ENCODE results near the gene LIPT2. TPM values are rescaled to one million over a fixed set of nuclear protein-coding genes. Genes with fewer than 3 reads are reported as not detected.

The LIPT2 gene
- total RNA-seq, 6 experiments from 2014 or later = 0.63 to 2.0 (median 1.3) TPM

GRCh38 chr11:74480688-74481417 is 12.7 kb downstream of the LIPT2 start:
- H3K27me3 Mint-ChIP-seq (ENCODE audit: insufficient read depth) = peaks cover 16% of the 10 kb centered on the region
- TF ChIP-seq, protein P1, sequence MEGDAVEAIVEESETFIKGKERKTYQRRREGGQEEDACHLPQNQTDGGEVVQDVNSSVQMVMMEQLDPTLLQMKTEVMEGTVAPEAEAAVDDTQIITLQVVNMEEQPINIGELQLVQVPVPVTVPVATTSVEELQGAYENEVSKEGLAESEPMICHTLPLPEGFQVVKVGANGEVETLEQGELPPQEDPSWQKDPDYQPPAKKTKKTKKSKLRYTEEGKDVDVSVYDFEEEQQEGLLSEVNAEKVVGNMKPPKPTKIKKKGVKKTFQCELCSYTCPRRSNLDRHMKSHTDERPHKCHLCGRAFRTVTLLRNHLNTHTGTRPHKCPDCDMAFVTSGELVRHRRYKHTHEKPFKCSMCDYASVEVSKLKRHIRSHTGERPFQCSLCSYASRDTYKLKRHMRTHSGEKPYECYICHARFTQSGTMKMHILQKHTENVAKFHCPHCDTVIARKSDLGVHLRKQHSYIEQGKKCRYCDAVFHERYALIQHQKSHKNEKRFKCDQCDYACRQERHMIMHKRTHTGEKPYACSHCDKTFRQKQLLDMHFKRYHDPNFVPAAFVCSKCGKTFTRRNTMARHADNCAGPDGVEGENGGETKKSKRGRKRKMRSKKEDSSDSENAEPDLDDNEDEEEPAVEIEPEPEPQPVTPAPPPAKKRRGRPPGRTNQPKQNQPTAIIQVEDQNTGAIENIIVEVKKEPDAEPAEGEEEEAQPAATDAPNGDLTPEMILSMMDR (IDR thresholded peaks at IDR 0.05) = no peak
- H3K9me3 Mint-ChIP-seq = no peaks in the 10 kb centered on the region
- DNase-seq = no peak
- no peaks in the 10 kb centered on the region for H3K4me1 Mint-ChIP-seq (ENCODE audit: low read depth)
- no peak overlapping the region for H3K4me3 Mint-ChIP-seq
- no peaks in the 10 kb centered on the region for H3K36me3 Mint-ChIP-seq (ENCODE audit: low read depth)
- H3K27ac Mint-ChIP-seq = no peak overlapping the region

GRCh38 chr11:74479732-74480123 is 13.8 kb downstream of the LIPT2 start:
- peaks cover 20% of the 10 kb centered on the region for H3K27me3 Mint-ChIP-seq (ENCODE audit: insufficient read depth)
- no peaks in the 10 kb centered on the region for H3K9me3 Mint-ChIP-seq
- DNase-seq = no peak
- no peaks in the 10 kb centered on the region for H3K36me3 Mint-ChIP-seq (ENCODE audit: low read depth)
- TF ChIP-seq, protein P1 (IDR thresholded peaks at IDR 0.05) = no peak
- H3K4me1 Mint-ChIP-seq (ENCODE audit: low read depth) = no peaks in the 10 kb centered on the region
- no peak overlapping the region for H3K27ac Mint-ChIP-seq
- H3K4me3 Mint-ChIP-seq = no peak overlapping the region

DNA sequence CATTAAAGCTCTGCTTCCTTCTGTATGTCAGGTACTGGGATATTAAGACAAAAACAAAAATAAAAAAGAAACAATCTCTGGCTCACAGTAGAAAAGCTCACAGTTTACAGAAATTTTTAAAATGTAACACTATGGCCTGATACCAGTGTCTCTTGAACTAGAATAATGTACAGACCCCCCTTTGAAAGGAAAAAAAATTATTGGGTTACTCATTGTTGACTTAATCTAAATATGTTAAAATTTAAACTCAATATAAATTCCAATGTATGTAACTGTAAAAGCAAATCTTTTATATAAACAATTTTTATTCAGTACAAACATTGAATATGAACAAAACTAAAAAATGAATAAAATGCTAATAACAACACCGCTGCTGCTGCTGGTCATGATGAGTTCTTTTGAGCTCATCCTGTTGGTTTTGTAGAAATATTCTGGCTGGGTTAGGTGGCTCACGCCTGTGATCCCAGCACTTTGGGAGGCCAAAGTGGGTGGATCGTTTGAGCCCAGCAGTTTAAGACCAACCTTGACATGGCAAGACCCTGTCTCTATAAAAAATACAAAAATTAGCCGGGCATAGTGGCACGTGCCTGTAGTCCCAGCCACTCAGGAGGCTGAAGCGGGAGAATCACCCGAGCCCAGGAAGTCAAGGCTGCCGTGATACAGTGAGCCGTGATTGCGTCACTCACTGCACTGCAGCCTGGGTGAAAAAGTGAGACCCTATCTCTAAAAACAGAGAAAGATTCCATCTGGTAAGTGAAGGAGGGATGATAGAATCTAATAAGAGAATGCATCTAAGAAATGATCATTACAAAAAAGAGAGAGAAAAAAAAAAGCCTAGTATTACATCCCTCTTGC is 14.4 kb downstream of the LIPT2 start:
- peaks cover 24% of the 10 kb centered on the region for H3K27me3 Mint-ChIP-seq (ENCODE audit: insufficient read depth)
- DNase-seq = no peak
- H3K4me3 Mint-ChIP-seq = no peak overlapping the region
- H3K36me3 Mint-ChIP-seq (ENCODE audit: low read depth) = no peaks in the 10 kb centered on the region
- no peaks in the 10 kb centered on the region for H3K4me1 Mint-ChIP-seq (ENCODE audit: low read depth)
- H3K9me3 Mint-ChIP-seq = no peaks in the 10 kb centered on the region
- H3K27ac Mint-ChIP-seq = no peak overlapping the region
- TF ChIP-seq, protein P1 (IDR thresholded peaks at IDR 0.05) = no peak

DNA sequence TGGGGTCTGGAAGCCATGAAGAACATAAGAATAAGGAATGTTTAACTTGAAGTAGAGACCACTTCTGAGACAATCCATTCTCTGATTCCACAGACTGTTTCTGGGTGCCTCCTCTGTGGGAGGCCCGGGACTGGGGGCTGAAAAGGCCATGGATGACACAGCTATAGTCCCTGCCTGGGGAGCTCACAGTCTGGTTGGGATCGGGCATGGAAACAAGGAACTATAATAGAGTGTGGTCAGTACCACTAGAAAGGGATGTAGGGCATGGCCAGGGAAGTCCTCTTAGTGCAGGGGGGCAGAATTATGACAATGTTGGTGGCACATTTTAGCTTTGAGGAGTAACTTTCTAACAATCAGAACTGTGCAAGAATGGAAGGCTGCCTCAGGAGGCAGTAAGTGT is 17.0 kb downstream of the LIPT2 start:
- H3K4me3 Mint-ChIP-seq = no peak overlapping the region
- TF ChIP-seq, protein P1 (IDR thresholded peaks at IDR 0.05) = no peak
- H3K9me3 Mint-ChIP-seq = no peaks in the 10 kb centered on the region
- H3K4me1 Mint-ChIP-seq (ENCODE audit: low read depth) = peaks cover 4% of the 10 kb centered on the region; the same call in 1 of the 2 replicates
- no peaks in the 10 kb centered on the region for H3K36me3 Mint-ChIP-seq (ENCODE audit: low read depth)
- DNase-seq = no peak
- H3K27me3 Mint-ChIP-seq (ENCODE audit: insufficient read depth) = peaks cover 37% of the 10 kb centered on the region
- no peak overlapping the region for H3K27ac Mint-ChIP-seq

DNA sequence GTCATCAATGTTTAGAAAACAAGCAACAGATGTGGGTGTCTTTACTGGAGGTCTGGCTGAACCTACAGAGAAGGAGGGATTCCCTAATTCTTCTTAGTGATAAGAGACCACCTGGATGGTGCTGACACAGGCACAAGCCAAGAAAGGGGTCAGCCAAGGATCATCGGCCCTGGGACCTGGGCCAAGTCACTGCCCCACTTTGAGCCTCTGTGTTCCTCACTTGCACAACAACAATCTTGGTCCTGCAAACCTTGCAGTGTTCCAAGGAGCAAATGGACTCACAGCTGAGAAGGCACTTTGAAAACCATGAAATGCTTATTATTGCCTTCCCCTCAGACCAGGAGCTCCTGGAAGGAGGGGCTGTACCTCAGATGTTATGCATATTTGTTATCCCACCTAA is 19.2 kb downstream of the LIPT2 start:
- no peak for DNase-seq
- Mint-ChIP-seq H3K27me3 (ENCODE audit: insufficient read depth) (peaks cover 43% of the 10 kb centered on the region), H3K4me1 (ENCODE audit: low read depth) (peaks cover 4% of the 10 kb centered on the region; the same call in 1 of the 2 replicates), H3K4me3 (no peak overlapping the region), H3K27ac (no peak overlapping the region), H3K9me3 (no peaks in the 10 kb centered on the region), H3K36me3 (ENCODE audit: low read depth) (no peaks in the 10 kb centered on the region)
- TF ChIP-seq, protein P1 (IDR thresholded peaks at IDR 0.05) = no peak
